ENCODE measurements around the gene DDI1. TPM values are rescaled to one million over a fixed set of nuclear protein-coding genes. Genes with fewer than 3 reads are reported as not detected.
A peak's percentile ranks its signal among the peaks of the same experiment; 100 is the strongest.

DDI1 gene
- polyA plus RNA-seq, 3 donors, result not detected

- H4K20me1 ChIP-seq (ENCODE audit: insufficient read depth, low read length), result no peaks in the 10 kb centered on the region
- no peaks in the 10 kb centered on the region for H3K27me3 ChIP-seq (ENCODE audit: control insufficient read depth in 2 of 2, insufficient read depth in 2 of 2, low read length in 2 of 2)
- no peak overlapping the region for H2AFZ ChIP-seq (ENCODE audit: insufficient read depth, low read depth, low read length, poor library complexity, severe bottlenecking)
- Mint-ChIP-seq H3K9me3 (peaks cover 0 to 5% (median 0%) of the 10 kb centered on the region in 7 donors), H3K27ac (peak overlapping the region; percentile 58 to 90 (median 77)), H3K4me1 (peaks cover 35% of the 10 kb centered on the region), H3K4me3 (peak overlapping the region in 1 of 2 donors; percentile 65), H3K36me3 (no peaks in the 10 kb centered on the region), H3K27me3 (ENCODE audit: low read depth in 3 of 3) (peaks cover 0 to 2% (median 2%) of the 10 kb centered on the region in 3 donors)
- H3K4me1 ChIP-seq (ENCODE audit: control insufficient read depth in 1 of 2, insufficient read depth in 2 of 2, low read length in 2 of 2), result peaks cover 36 to 41% of the 10 kb centered on the region in 2 donors
- H3K4me2 ChIP-seq (replicated peaks; ENCODE audit: extremely low read depth, low read length, poor library complexity, severe bottlenecking), result peak overlapping the region; percentile 22
- H3K27ac ChIP-seq (ENCODE audit: low read depth in 1 of 2, low read length in 2 of 2), result peak overlapping the region in 1 of 2 donors; percentile 47
- no peak for TF ChIP-seq CTCF (IDR thresholded peaks at IDR 0.05)
- no peak overlapping the region for H3K9ac ChIP-seq (ENCODE audit: insufficient read depth, low read length, poor library complexity, severe bottlenecking)
- no peaks in the 10 kb centered on the region for H3K9me3 ChIP-seq (replicated peaks in 1 of 2; ENCODE audit: control insufficient read depth in 1 of 2, insufficient read depth in 1 of 2, low read length in 2 of 2)
- intact Hi-C loops (cut with micrococcal nuclease), result no loop called here
- 100% methylated on average over 1 of the region's 4 CpGs for WGBS (ENCODE audit: insufficient coverage)
- peak in 2 of 3 donors; percentile 41 to 62 for DNase-seq
- H3K36me3 ChIP-seq (replicated peaks in 1 of 2; ENCODE audit: control insufficient read depth in 1 of 2, insufficient read depth in 2 of 2, low read length in 2 of 2), result no peaks in the 10 kb centered on the region
- H3K4me3 ChIP-seq (replicated peaks in 1 of 3; ENCODE audit: low read depth in 2 of 3, low read length in 3 of 3), result peak overlapping the region in 1 of 3 experiments; percentile 17
- H3K79me2 ChIP-seq (ENCODE audit: insufficient read depth, low read length), result no peaks in the 10 kb centered on the region
Observed at GRCh38 chr11:104075706-104076105, 39.3 kb downstream of the DDI1 start.

GRCh38 chr11:104076455-104076854 lies 40.0 kb downstream of the DDI1 start:
- no CpG with 5 or more reads among the region's 2 CpGs for WGBS (ENCODE audit: insufficient coverage)
- no peak overlapping the region for H3K27ac Mint-ChIP-seq

More at GRCh38 chr11:104076455-104076854, 40.0 kb downstream of the DDI1 start:
- H3K9ac ChIP-seq (ENCODE audit: insufficient read depth, low read length, poor library complexity, severe bottlenecking), result no peak overlapping the region
- H3K4me2 ChIP-seq (replicated peaks; ENCODE audit: extremely low read depth, low read length, poor library complexity, severe bottlenecking), result no peak overlapping the region
- peaks cover 36 to 41% of the 10 kb centered on the region in 2 donors for H3K4me1 ChIP-seq (ENCODE audit: control insufficient read depth in 1 of 2, insufficient read depth in 2 of 2, low read length in 2 of 2)
- H3K27me3 ChIP-seq (ENCODE audit: control insufficient read depth in 2 of 2, insufficient read depth in 2 of 2, low read length in 2 of 2), result no peaks in the 10 kb centered on the region
- Mint-ChIP-seq H3K9me3 (peaks cover 0 to 5% (median 0%) of the 10 kb centered on the region in 7 donors), H3K4me3 (no peak overlapping the region), H3K27me3 (ENCODE audit: low read depth in 3 of 3) (peaks cover 0 to 2% (median 2%) of the 10 kb centered on the region in 3 donors), H3K4me1 (peaks cover 35% of the 10 kb centered on the region), H3K36me3 (no peaks in the 10 kb centered on the region)
- H2AFZ ChIP-seq (ENCODE audit: insufficient read depth, low read depth, low read length, poor library complexity, severe bottlenecking), result no peak overlapping the region
- no peaks in the 10 kb centered on the region for H3K36me3 ChIP-seq (replicated peaks in 1 of 2; ENCODE audit: control insufficient read depth in 1 of 2, insufficient read depth in 2 of 2, low read length in 2 of 2)
- no peak for TF ChIP-seq CTCF (IDR thresholded peaks at IDR 0.05)
- no peaks in the 10 kb centered on the region for H3K9me3 ChIP-seq (replicated peaks in 1 of 2; ENCODE audit: control insufficient read depth in 1 of 2, insufficient read depth in 1 of 2, low read length in 2 of 2)
- no peaks in the 10 kb centered on the region for H4K20me1 ChIP-seq (ENCODE audit: insufficient read depth, low read length)
- no peaks in the 10 kb centered on the region for H3K79me2 ChIP-seq (ENCODE audit: insufficient read depth, low read length)
- H3K27ac ChIP-seq (ENCODE audit: low read depth in 1 of 2, low read length in 2 of 2), result no peak overlapping the region
- no peak for DNase-seq
- no peak overlapping the region for H3K4me3 ChIP-seq (replicated peaks in 1 of 3; ENCODE audit: low read depth in 2 of 3, low read length in 3 of 3)
- intact Hi-C loops (cut with micrococcal nuclease), result no loop called here
